ENCODE results near the gene ULBP2.

DNA sequence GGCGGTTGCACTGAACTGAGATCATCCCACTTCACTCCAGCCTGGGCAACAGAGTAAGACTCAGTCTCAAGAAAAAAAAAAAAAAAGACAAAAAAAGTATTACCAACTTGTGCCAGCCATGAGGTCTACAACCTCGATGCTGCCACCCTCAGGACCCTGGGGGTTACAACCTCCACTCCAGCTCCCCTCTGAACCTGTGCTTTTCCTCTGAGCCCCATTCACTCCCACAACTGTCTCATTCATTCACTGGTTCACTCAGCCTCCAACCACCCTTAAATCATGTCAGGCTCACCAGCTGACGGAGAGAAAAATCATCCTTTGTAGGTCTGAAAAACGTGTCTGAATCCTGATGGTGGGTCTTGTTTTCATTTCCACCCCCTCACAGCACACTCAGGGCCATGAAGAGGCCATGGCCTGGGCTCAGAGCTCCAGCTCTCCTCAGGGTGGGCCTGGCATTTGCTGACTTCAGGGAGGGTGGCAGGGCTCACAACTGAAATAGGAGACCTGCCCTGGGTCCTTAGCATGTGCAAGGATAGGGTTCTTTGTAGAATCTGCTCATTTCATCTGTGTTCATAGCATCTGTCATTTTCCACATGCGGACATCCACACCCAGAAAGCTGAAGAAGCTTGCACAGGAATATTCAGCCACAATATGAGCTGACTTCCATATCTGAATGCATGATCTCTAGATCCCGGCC, 20.1 kb downstream of the ULBP2 start:
- TF ChIP-seq YY1 (IDR thresholded peaks at IDR 0.05; ENCODE audit: insufficient read depth, insufficient read length) (no peak), ZNF274 (IDR thresholded peaks at IDR 0.05; ENCODE audit: low read depth, low read length) (no peak)

Data from NT2/D1 (cell line).